ENCODE results near the gene LEKR1.

GRCh38 chr3:157092230-157092629 is 266.1 kb downstream of the LEKR1 start:
- TF ChIP-seq POLR2A (IDR thresholded peaks at IDR 0.05; ENCODE audit: low read length) (no peak), GATA1 (IDR thresholded peaks at IDR 0.05; ENCODE audit: low read depth, low read length) (no peak)

Measured in erythroblast (primary cell).